HepG2 (cell line): ENCODE measurements around the gene GNAZ. TPM values are rescaled to one million over a fixed set of nuclear protein-coding genes. Genes with fewer than 3 reads are reported as not detected.

Experiments used
- ATAC-seq: fragments of 200-7000 bp; cut with Tn5 transposase; 3 replicates; pipeline ENCODE4 v1.9.1; 2020; ENCODE audit warnings: mild to moderate bottlenecking, moderate library complexity
- BruUV-seq: library from RNA; stranded (reverse); fragments of 400-500 nt; replicated peaks from 2 replicates; lab custom pipeline; 2021; lab: Mats Ljungman, UMichigan
- CTCF ChIA-PET: fragments of 300-600 bp; formaldehyde crosslinking; extraction: SDS; loops from one replicate; lab custom pipeline; 2021; ENCODE audit warnings: low total read pairs, inconsistent platforms, low intra/inter-chr PET ratio; lab: Yijun Ruan, JAX
- POLR2A ChIA-PET: fragments of 350-600 bp; sonication (Branson Sonifier 250); formaldehyde crosslinking; loops from one replicate; lab custom pipeline; 2020; ENCODE audit warnings: antibody characterized with exemption, inconsistent platforms; lab: Yijun Ruan, JAX
- DNase-seq: peaks from one replicate; pipeline ENCODE4 v3.0.0-alpha.2; 2015; ENCODE audit warnings: low spot score
- FAIRE-seq: peaks from 3 replicates; lab custom pipeline; 2011; peaks lifted over from hg19 to GRCh38; lab: Jason Lieb, UNC
- H2AFZ ChIP-seq: one replicate; pipeline ENCODE4 v1.6.1; 2011; ENCODE audit warnings: low read length, inconsistent platforms
- H3K27ac ChIP-seq: fragments of 300-600 bp; 3 replicates; pipeline ENCODE4 v1.8.0; 2011; ENCODE audit warnings: mixed run types, mild to moderate bottlenecking, mixed read lengths, low read length, inconsistent platforms; ENCODE audit not compliant: insufficient read depth; ENCODE audit errors: extremely low read length
- H3K27me3 ChIP-seq, 2 experiments: fragments of 200-600 bp in 1 of 2; 2 replicates in 1 of 2; 3 replicates in 1 of 2; pipeline versions ENCODE4 v1.6.0 to v1.8.0; 2011; ENCODE audit warnings: low read length in 2 of 2, mild to moderate bottlenecking in 2 of 2, moderate library complexity in 2 of 2, inconsistent platforms in 1 of 2; ENCODE audit not compliant: insufficient read depth in 2 of 2, control insufficient read depth in 1 of 2
- H3K36me3 ChIP-seq, 2 experiments: fragments of 200-600 bp in 1 of 2; replicated peaks in 1 of 2; 2 replicates in 1 of 2; 3 replicates in 1 of 2; pipeline versions ENCODE4 v1.5.1 to v1.8.0; 2011; ENCODE audit warnings: low read length in 2 of 2, inconsistent platforms in 1 of 2; ENCODE audit not compliant: insufficient read depth in 2 of 2, control insufficient read depth in 1 of 2
- H3K4me1 ChIP-seq: 2 replicates; pipeline ENCODE4 v1.5.1; 2012; ENCODE audit warnings: low read length, inconsistent platforms; ENCODE audit not compliant: insufficient read depth
- H3K4me2 ChIP-seq: 2 replicates; pipeline ENCODE4 v1.6.0; 2011; ENCODE audit warnings: low read depth, low read length, inconsistent platforms
- H3K4me3 ChIP-seq, 3 experiments: fragments of 200-600 bp in 1 of 3; sonication (generic), shearing (Covaris generic) in 1 of 3; replicated peaks in 1 of 3; 2 replicates each; pipeline ENCODE4 v1.5.1; 2011 to 2016; ENCODE audit warnings: low read length in 3 of 3, inconsistent platforms in 2 of 3, low read depth in 2 of 3, mild to moderate bottlenecking in 2 of 3, control low read depth in 1 of 3, mixed read lengths in 1 of 3; ENCODE audit not compliant: insufficient read depth in 1 of 3
- H3K79me2 ChIP-seq: one replicate; pipeline ENCODE4 v1.6.1; 2011; ENCODE audit warnings: low read length, inconsistent platforms; ENCODE audit not compliant: insufficient read depth
- H3K9ac ChIP-seq: 2 replicates; pipeline ENCODE4 v1.6.0; 2011; ENCODE audit warnings: mild to moderate bottlenecking, low read depth, low read length, inconsistent platforms; ENCODE audit not compliant: insufficient read depth
- H3K9me3 ChIP-seq: 2 replicates; pipeline ENCODE4 v1.5.1; 2012; ENCODE audit warnings: mild to moderate bottlenecking, low read length
- H4K20me1 ChIP-seq: 2 replicates; pipeline ENCODE4 v1.6.0; 2011; ENCODE audit warnings: inconsistent platforms, mild to moderate bottlenecking, low read length, moderate library complexity; ENCODE audit not compliant: insufficient read depth
- ARID2 ChIP-seq: sonication (generic); formaldehyde crosslinking; IDR thresholded peaks from 2 replicates; pipeline ENCODE4 v1.8.1; 2022; ENCODE audit warnings: mild to moderate bottlenecking, missing genetic modification reagents, borderline replicate concordance
- DNMT1 ChIP-seq: sonication (generic); formaldehyde crosslinking; IDR thresholded peaks from 2 replicates; pipeline ENCODE4 v1.5.1; 2020; ENCODE audit warnings: mild to moderate bottlenecking, missing genetic modification reagents
- ERF ChIP-seq: IDR thresholded peaks from 2 replicates; pipeline ENCODE4 v1.6.1; 2018; ENCODE audit warnings: missing biosample characterization, missing genetic modification reagents
- GMEB2 ChIP-seq: IDR thresholded peaks from 2 replicates; pipeline ENCODE4 v1.6.1; 2016; ENCODE audit warnings: missing biosample characterization, missing genetic modification reagents, low read depth
- MYNN ChIP-seq: sonication (generic); formaldehyde crosslinking; IDR thresholded peaks from 2 replicates; pipeline ENCODE4 v1.4.0; 2020; ENCODE audit warnings: mild to moderate bottlenecking, low read depth, missing genetic modification reagents
- NAIF1 ChIP-seq: sonication (generic); formaldehyde crosslinking; IDR thresholded peaks from 2 replicates; pipeline ENCODE4 v1.5.0; 2020; ENCODE audit warnings: mild to moderate bottlenecking, missing genetic modification reagents, borderline replicate concordance
- PCBP1 ChIP-seq: fragments of 200-400 bp; formaldehyde crosslinking; IDR thresholded peaks from 2 replicates; pipeline ENCODE4 v1.6.1; 2017; ENCODE audit warnings: mild to moderate bottlenecking, low read depth, low read length, borderline replicate concordance
- ZBED4 ChIP-seq: sonication (generic); formaldehyde crosslinking; IDR thresholded peaks from 2 replicates; pipeline ENCODE4 v1.4.0; 2020; ENCODE audit warnings: missing genetic modification reagents, borderline replicate concordance
- ZNF33B ChIP-seq: sonication (generic); formaldehyde crosslinking; IDR thresholded peaks from 2 replicates; pipeline ENCODE4 v1.5.1; 2020; ENCODE audit warnings: mild to moderate bottlenecking, missing genetic modification reagents
- ZNF546 ChIP-seq: sonication (generic); formaldehyde crosslinking; conservative IDR thresholded peaks from 2 replicates; pipeline ENCODE4 v1.8.1; 2023; ENCODE audit warnings: mild to moderate bottlenecking, missing genetic modification reagents
- ZNF614 ChIP-seq: IDR thresholded peaks from 2 replicates; pipeline ENCODE4 v1.6.1; 2018; ENCODE audit warnings: missing biosample characterization, missing genetic modification reagents, inconsistent platforms, borderline replicate concordance
- WGBS: methylation state at CpG from one replicate; pipeline ENCODE4 v1.1.6; 2017; ENCODE audit warnings: low lambda C conversion rate; 5-methylcytosine and 5-hydroxymethylcytosine counted together
- in situ Hi-C: cut with HindIII; loops from 2 replicates; pipeline ENCODE4 v1.10.0; 2017; ENCODE audit warnings: low pct_unique_long_range_greater_than_20kb; ENCODE audit not compliant: extremely low pct_ligation_motif_present
- intact Hi-C: fragments of 100-400 bp; cut with micrococcal nuclease; formaldehyde crosslinking; loops from one replicate; pipeline ENCODE4 v1.10.0; 2022; ENCODE audit not compliant: unreplicated experiment
- polyA plus RNA-seq, 8 experiments: library from polyadenylated mRNA; depleted of rRNA in 3 of 8; stranded (reverse) in 7 of 8; unstranded in 1 of 8; fragments of >200 nt; fragmentation: Illumina TruSeq in 4 of 8; extraction: Trizol in 4 of 8; gene quantifications; 2 replicates each; pipeline versions ENCODE4 v1.2.1 to v1.2.3, GENCODE V29; 2011 to 2016; ENCODE audit warnings: low read depth in 4 of 8, missing spikeins in 1 of 8, mixed read lengths in 1 of 8; ENCODE audit not compliant: insufficient read depth in 1 of 8
- total RNA-seq, 5 experiments: library from RNA; depleted of rRNA; stranded (reverse); fragments of >200 nt; fragmentation: Illumina TruSeq; extraction: Trizol; gene quantifications; 2 replicates each; pipeline ENCODE4 v1.2.3, GENCODE V29; 2016; ENCODE audit warnings: low read depth in 1 of 5
- TF ChIP-seq, protein P1 (sequence below): sonication (generic); formaldehyde crosslinking; IDR thresholded peaks from 2 replicates; pipeline ENCODE4 v1.4.0; 2020; ENCODE audit warnings: mild to moderate bottlenecking, missing genetic modification reagents, borderline replicate concordance

Gene GNAZ
- total and polyA plus RNA-seq, 2 of the 13 experiments (the other 11 are each of a cell fraction or from before 2014, with no cell fraction given) = 11.4 to 22.3 TPM

GRCh38 chr22:23098718-23099530, 28.6 kb downstream of the GNAZ start (continued):
- TF ChIP-seq DNMT1 = no peak
- TF ChIP-seq MYNN (CRISPR knock-in tag) = no peak
- TF ChIP-seq ZNF33B (CRISPR knock-in tag) = no peak
- TF ChIP-seq ZNF614 (CRISPR knock-in tag) = no peak
- no peak for TF ChIP-seq ZNF546 (CRISPR knock-in tag)

GRCh38 chr22:23099531-23099804, 29.1 kb downstream of the GNAZ start:
- H3K36me3 ChIP-seq = peaks cover 12 to 26% of the 10 kb centered on the region in 2 experiments; a peak in 4 of 5 replicates
- intact Hi-C loops = no loop called here
- no peaks in the 10 kb centered on the region for H3K4me1 ChIP-seq
- ChIA-PET CTCF (no interaction called here), POLR2A (no interaction called here)
- H4K20me1 ChIP-seq = no peaks in the 10 kb centered on the region
- no peaks in the 10 kb centered on the region for H3K27me3 ChIP-seq
- no peak overlapping the region for H3K4me2 ChIP-seq
- no TSS peak for BruUV-seq
- no peak overlapping the region for H2AFZ ChIP-seq
- no peak overlapping the region for H3K4me3 ChIP-seq
- no peak overlapping the region for H3K27ac ChIP-seq
- no peaks in the 10 kb centered on the region for H3K79me2 ChIP-seq
- in situ Hi-C loops = no loop called here
- H3K9ac ChIP-seq = no peak overlapping the region
- FAIRE-seq = no peak
- no peaks in the 10 kb centered on the region for H3K9me3 ChIP-seq
- no peak for DNase-seq
- ATAC-seq = no peak
- 96% methylated on average over 4 of the region's 6 CpGs for WGBS
- TF ChIP-seq NAIF1 (CRISPR knock-in tag) = no peak
- TF ChIP-seq PCBP1 = no peak
- TF ChIP-seq, protein P1, sequence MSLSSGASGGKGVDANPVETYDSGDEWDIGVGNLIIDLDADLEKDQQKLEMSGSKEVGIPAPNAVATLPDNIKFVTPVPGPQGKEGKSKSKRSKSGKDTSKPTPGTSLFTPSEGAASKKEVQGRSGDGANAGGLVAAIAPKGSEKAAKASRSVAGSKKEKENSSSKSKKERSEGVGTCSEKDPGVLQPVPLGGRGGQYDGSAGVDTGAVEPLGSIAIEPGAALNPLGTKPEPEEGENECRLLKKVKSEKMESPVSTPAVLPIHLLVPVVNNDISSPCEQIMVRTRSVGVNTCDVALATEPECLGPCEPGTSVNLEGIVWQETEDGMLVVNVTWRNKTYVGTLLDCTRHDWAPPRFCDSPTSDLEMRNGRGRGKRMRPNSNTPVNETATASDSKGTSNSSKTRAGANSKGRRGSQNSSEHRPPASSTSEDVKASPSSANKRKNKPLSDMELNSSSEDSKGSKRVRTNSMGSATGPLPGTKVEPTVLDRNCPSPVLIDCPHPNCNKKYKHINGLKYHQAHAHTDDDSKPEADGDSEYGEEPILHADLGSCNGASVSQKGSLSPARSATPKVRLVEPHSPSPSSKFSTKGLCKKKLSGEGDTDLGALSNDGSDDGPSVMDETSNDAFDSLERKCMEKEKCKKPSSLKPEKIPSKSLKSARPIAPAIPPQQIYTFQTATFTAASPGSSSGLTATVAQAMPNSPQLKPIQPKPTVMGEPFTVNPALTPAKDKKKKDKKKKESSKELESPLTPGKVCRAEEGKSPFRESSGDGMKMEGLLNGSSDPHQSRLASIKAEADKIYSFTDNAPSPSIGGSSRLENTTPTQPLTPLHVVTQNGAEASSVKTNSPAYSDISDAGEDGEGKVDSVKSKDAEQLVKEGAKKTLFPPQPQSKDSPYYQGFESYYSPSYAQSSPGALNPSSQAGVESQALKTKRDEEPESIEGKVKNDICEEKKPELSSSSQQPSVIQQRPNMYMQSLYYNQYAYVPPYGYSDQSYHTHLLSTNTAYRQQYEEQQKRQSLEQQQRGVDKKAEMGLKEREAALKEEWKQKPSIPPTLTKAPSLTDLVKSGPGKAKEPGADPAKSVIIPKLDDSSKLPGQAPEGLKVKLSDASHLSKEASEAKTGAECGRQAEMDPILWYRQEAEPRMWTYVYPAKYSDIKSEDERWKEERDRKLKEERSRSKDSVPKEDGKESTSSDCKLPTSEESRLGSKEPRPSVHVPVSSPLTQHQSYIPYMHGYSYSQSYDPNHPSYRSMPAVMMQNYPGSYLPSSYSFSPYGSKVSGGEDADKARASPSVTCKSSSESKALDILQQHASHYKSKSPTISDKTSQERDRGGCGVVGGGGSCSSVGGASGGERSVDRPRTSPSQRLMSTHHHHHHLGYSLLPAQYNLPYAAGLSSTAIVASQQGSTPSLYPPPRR (CRISPR knock-in tag) = no peak
- TF ChIP-seq ZBED4 (CRISPR knock-in tag) = no peak
- TF ChIP-seq ERF (CRISPR knock-in tag) = no peak
- no peak for TF ChIP-seq GMEB2 (CRISPR knock-in tag)
- TF ChIP-seq ARID2 (CRISPR knock-in tag) = no peak
